Smooth muscle cell (in vitro differentiated cells): ENCODE data around the gene TMCO4. TPM values are rescaled to one million over a fixed set of nuclear protein-coding genes. Genes with fewer than 3 reads are reported as not detected.

Experiments used
- DNase-seq: peaks from one replicate; lab custom pipeline; 2025; ENCODE audit not compliant: unreplicated experiment; lab: John Stamatoyannopoulos, UW
- H2AFZ ChIP-seq: fragments of 200-600 bp; sonication (generic); 2 replicates; pipeline ENCODE4 v1.6.0; 2016; ENCODE audit warnings: antibody characterized with exemption, low read depth, mild to moderate bottlenecking
- H3F3A ChIP-seq: fragments of 200-600 bp; sonication (generic); 2 replicates; pipeline ENCODE4 v1.6.0; 2017; ENCODE audit warnings: antibody characterized with exemption, low read depth
- H3K27ac ChIP-seq: fragments of 200-600 bp; sonication (generic); 2 replicates; pipeline ENCODE4 v1.5.1; 2016; ENCODE audit warnings: low read depth, mild to moderate bottlenecking
- H3K27me3 ChIP-seq: fragments of 200-600 bp; sonication (generic); 2 replicates; pipeline ENCODE4 v1.6.1; 2016; ENCODE audit warnings: low read depth, mild to moderate bottlenecking
- H3K36me3 ChIP-seq: fragments of 200-600 bp; sonication (generic); 2 replicates; pipeline ENCODE4 v1.5.1; 2016; ENCODE audit warnings: low read depth
- H3K4me1 ChIP-seq: fragments of 200-600 bp; sonication (generic); 2 replicates; pipeline ENCODE4 v1.5.1; 2016; ENCODE audit warnings: low read depth
- H3K4me2 ChIP-seq: fragments of 200-600 bp; sonication (generic); 2 replicates; pipeline ENCODE4 v1.6.0; 2016; ENCODE audit warnings: mild to moderate bottlenecking
- H3K4me3 ChIP-seq: fragments of 200-600 bp; sonication (generic); 2 replicates; pipeline ENCODE4 v1.5.1; 2016; ENCODE audit warnings: mild to moderate bottlenecking
- H3K79me2 ChIP-seq: fragments of 200-600 bp; sonication (generic); 2 replicates; pipeline ENCODE4 v1.6.0; 2016; ENCODE audit warnings: low read depth, mild to moderate bottlenecking
- H3K9ac ChIP-seq: fragments of 200-600 bp; sonication (generic); 2 replicates; pipeline ENCODE4 v1.6.0; 2016; ENCODE audit warnings: low read depth
- H3K9me3 ChIP-seq: fragments of 200-600 bp; sonication (generic); replicated peaks from 2 replicates; pipeline ENCODE4 v1.5.1; 2016; ENCODE audit warnings: low read depth
- H4K20me1 ChIP-seq: fragments of 200-600 bp; sonication (generic); 2 replicates; pipeline ENCODE4 v1.6.0; 2016; ENCODE audit warnings: low read depth
- CTCF ChIP-seq: fragments of 200-600 bp; sonication (generic); IDR thresholded peaks from 2 replicates; pipeline ENCODE4 v1.5.1; 2017; ENCODE audit warnings: borderline replicate concordance, mild to moderate bottlenecking, antibody characterized with exemption; ENCODE audit not compliant: insufficient read depth, poor library complexity, severe bottlenecking
- WGBS: methylation state at CpG from one replicate; pipeline ENCODE4 v1.1.7; 2016; ENCODE audit warnings: low lambda C conversion rate; 5-methylcytosine and 5-hydroxymethylcytosine counted together
- polyA plus RNA-seq: library from polyadenylated mRNA; unstranded; fragments of >200 nt; fragmentation: Nextera tagmentation; extraction: Ambion mirVana; gene quantifications from 2 replicates; pipeline ENCODE4 v1.2.1, GENCODE V29; 2016
- total RNA-seq: library from RNA; depleted of rRNA; stranded (reverse); fragments of >200 nt; gene quantifications from 2 replicates; pipeline ENCODE4 v1.2.3, GENCODE V29; 2014

TMCO4 gene
- total and polyA plus RNA-seq, 2 experiments from 2014 or later = 5.4 to 6.8 TPM

- Histone ChIP-seq H2AFZ (no peak overlapping the region), H3K79me2 (no peaks in the 10 kb centered on the region), H3K36me3 (no peaks in the 10 kb centered on the region), H3F3A (no peaks in the 10 kb centered on the region), H3K9ac (no peak overlapping the region), H3K4me3 (no peak overlapping the region), H4K20me1 (no peaks in the 10 kb centered on the region), H3K27ac (no peak overlapping the region), H3K9me3 (no peaks in the 10 kb centered on the region), H3K27me3 (peaks cover 12% of the 10 kb centered on the region), H3K4me1 (no peaks in the 10 kb centered on the region), H3K4me2 (no peak overlapping the region)
- WGBS = 88% methylated on average over 15 of the region's 15 CpGs
- no peak for TF ChIP-seq CTCF
- DNase-seq = no peak
These were observed 49.4 kb downstream of the TMCO4 start for GRCh38 chr1:19750101-19750881.

GRCh38 chr1:19749685-19750084 lies 50.0 kb downstream of the TMCO4 start:
- TF ChIP-seq CTCF = no peak
- Histone ChIP-seq H2AFZ (no peak overlapping the region), H4K20me1 (no peaks in the 10 kb centered on the region), H3K9me3 (no peaks in the 10 kb centered on the region), H3K4me2 (no peak overlapping the region), H3F3A (no peaks in the 10 kb centered on the region), H3K36me3 (no peaks in the 10 kb centered on the region), H3K4me3 (no peak overlapping the region), H3K27ac (no peak overlapping the region), H3K9ac (no peak overlapping the region), H3K27me3 (peaks cover 11% of the 10 kb centered on the region), H3K79me2 (no peaks in the 10 kb centered on the region), H3K4me1 (no peaks in the 10 kb centered on the region)
- no peak for DNase-seq
- 100% methylated on average over 1 of the region's 1 CpG for WGBS

DNA sequence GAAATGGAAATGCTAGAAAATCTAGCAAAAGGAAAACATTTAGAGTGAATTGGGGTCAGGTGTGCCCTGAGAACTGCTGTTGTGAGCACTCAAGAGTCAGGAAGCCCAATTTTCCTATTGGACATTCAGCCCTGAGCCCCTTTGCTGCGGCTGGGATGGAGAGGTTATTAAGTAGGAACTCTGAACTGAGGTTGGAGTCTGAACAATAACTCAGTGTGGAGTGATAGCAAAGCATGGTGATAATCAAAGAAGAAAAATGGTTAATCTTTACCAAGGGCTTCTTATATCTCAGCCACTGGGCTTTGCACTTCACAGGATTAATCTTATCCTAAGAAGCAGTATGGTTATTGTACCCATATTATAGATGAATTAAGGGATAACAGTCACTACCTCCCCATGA lies 52.0 kb downstream of the TMCO4 start:
- Histone ChIP-seq H3K9me3 (no peaks in the 10 kb centered on the region), H2AFZ (no peak overlapping the region), H3K9ac (no peak overlapping the region), H3K27me3 (peaks cover 23% of the 10 kb centered on the region), H3K4me1 (no peaks in the 10 kb centered on the region), H3K4me3 (no peak overlapping the region), H3K27ac (no peak overlapping the region), H3K79me2 (no peaks in the 10 kb centered on the region), H4K20me1 (no peaks in the 10 kb centered on the region), H3K4me2 (no peak overlapping the region), H3K36me3 (no peaks in the 10 kb centered on the region), H3F3A (no peaks in the 10 kb centered on the region)
- DNase-seq = no peak
- TF ChIP-seq CTCF = no peak
- 92% methylated on average over 1 of the region's 1 CpG for WGBS

DNA sequence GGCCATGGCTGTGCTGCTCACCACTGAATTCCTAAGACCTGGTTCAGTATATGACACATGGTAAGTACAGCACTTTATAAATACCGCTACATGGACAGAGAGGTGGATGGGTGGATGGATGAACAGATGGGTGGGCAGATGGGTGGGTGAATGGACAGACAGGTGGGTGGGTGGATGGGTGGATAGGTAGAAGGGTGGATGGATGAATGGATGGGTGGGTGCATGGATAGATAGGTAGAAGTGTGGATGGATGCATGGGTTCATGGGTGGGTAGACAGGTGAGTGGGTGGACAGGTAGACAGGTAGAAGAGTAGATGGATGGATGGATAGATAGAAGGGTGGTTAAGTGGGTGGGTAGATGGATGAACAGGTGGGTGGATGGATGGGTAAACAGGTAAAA lies 54.8 kb downstream of the TMCO4 start:
- H3K36me3 ChIP-seq = no peaks in the 10 kb centered on the region
- no peak overlapping the region for H3K4me2 ChIP-seq
- H3K4me3 ChIP-seq = no peak overlapping the region
- no peaks in the 10 kb centered on the region for H3K9me3 ChIP-seq
- H3K4me1 ChIP-seq = no peaks in the 10 kb centered on the region
- no peaks in the 10 kb centered on the region for H4K20me1 ChIP-seq
- H2AFZ ChIP-seq = no peak overlapping the region
- DNase-seq = no peak
- no peak overlapping the region for H3K9ac ChIP-seq
- peaks cover 29% of the 10 kb centered on the region for H3K27me3 ChIP-seq
- H3F3A ChIP-seq = no peaks in the 10 kb centered on the region
- H3K27ac ChIP-seq = no peak overlapping the region
- WGBS = 96% methylated on average over 1 of the region's 1 CpG
- no peaks in the 10 kb centered on the region for H3K79me2 ChIP-seq
- no peak for TF ChIP-seq CTCF
